GM19099 (cell line): ENCODE measurements around the gene SAT2.

Experiments
- POLR2A ChIP-seq: IDR thresholded peaks from 3 replicates; pipeline ENCODE4 v1.6.1; 2011; ENCODE audit warnings: low read depth; ENCODE audit not compliant: insufficient read length; ENCODE audit errors: extremely low read depth

Gene SAT2

DNA sequence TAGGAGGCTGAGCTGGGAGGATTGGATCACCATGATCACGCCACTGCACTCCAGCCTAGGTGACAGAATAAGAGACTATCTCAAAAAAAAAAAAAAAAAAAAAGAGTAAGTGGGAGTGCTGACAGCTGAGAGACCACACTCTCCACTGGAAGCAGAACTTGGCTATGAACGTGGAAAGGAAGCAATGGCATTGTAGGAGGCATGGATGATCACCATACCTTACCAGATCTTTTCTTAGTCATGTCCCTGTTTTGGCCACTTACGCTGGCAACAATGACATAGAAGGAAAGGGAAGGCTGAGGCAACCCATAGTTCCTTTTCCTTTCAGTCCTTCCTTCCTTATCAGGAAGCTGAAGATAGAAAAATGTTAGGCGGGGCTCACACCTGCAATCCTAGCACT is 19.4 kb upstream of the SAT2 start:
- TF ChIP-seq POLR2A: no peak

DNA sequence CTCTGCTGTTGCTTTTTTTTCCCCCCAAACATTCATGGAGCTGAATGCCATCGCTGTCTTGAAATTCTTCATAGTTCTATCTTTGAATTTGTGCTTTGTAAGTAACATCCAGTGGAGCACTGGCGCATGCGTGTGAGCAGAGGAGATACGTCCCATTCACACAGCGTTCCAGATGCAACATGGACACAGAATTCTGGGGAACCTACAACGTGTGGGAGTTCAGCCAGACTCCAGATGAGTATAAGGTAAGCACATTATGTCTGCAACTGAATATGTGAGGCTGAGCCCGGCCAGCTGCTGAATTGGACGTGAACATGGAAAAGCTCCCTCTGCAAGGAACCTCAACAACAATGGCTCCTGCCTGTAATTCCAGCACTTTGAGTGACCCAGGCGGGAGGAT is 18.8 kb upstream of the SAT2 start:
- no peak for TF ChIP-seq POLR2A

DNA sequence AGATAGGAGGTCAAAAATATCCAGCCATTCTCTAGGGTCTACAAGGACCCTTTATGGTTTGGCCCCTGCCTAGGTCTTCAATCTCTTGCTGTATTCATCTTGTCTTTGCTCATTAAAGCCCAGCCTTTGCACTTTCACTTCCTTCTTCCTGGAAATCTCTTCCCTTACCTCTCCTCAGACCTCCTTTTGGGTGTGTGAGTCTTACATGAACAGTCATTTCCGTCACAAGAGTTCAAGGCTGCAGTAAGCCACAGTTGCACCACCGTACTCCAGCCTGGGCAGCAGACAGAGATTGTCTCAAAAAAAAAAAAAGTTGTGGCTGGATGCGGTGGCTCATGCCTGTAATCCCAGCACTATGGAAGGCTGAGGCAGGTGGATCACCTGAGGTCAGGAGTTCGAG is 17.2 kb upstream of the SAT2 start:
- TF ChIP-seq POLR2A: no peak

DNA sequence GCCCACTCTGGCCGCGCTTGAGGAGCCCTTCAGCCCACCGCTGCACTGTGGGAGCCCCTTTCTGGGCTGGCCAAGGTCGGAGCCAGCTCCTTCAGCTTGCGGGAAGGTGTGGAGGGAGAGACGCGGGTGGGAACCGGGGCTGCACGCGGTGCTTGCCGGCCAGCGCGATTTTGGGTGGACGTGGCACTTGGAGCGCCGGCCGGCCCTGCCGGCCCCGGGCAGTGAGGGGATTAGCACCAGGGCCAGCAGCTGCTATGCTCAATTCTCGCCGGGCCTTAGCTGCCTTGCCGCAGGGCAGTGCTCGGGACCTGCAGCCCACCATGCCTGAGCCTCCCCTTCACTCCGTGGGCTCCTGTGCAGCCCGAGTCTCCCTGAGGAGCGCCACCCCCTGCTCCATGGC is 13.2 kb upstream of the SAT2 start:
- TF ChIP-seq POLR2A: no peak

DNA sequence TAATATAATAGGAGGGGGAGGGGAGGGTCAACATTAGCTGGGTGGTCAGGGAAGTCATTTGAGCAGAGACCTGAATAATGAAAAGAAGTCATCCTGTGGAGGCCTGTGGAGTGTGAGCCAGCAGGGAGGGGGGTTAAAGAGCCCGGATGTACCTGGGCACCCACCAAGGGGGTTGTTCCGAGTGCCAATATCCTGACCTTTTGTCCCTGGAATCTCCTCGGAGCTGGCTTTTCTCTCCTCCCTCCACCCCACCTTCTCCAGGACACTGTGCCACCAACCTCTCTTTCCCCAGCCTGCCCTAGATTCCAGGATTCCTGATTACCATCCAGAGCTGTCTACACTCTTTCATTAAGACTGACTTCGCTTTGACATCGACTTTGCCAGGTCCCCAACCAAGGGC is 8.5 kb upstream of the SAT2 start:
- no peak for TF ChIP-seq POLR2A

DNA sequence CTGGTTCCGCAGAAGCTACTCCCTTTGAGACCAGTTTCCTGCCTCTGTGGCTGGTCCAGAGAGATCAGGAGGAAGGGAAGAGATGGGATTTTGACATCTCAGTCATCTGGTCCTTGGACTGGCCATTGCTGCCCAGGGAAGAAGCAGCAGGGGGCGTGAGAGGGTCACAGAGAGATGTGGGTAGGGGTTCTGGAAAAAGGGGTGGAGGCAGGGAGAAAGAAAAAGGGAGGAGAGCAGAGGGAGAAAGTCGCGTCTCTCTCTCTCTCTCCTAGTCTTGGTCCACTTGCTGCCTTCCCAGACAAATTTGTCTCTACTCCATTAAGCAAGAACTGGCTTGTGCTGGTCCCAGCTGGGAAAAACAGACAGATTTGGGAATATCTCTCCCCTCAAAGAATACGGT is 6.8 kb upstream of the SAT2 start:
- no peak for TF ChIP-seq POLR2A

DNA sequence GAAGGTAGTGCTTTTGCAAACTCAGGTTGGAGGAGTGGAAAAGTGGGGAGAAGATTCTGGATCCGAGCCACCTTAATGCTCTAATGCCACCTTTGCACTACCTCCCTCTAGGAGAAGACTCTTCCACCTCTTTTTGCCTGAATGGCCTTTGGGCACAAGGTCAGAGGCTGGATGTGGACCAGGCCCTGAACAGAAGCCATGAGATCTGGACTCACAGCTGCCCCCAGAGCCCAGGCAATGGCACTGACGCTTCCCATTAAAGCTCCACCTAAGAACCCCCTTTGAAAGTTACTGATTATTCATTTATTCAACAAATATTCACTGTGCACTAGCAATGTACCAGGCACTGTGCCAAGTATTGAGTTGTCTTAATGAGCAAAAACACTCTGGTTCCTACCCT is 5.5 kb upstream of the SAT2 start:
- no peak for TF ChIP-seq POLR2A

DNA sequence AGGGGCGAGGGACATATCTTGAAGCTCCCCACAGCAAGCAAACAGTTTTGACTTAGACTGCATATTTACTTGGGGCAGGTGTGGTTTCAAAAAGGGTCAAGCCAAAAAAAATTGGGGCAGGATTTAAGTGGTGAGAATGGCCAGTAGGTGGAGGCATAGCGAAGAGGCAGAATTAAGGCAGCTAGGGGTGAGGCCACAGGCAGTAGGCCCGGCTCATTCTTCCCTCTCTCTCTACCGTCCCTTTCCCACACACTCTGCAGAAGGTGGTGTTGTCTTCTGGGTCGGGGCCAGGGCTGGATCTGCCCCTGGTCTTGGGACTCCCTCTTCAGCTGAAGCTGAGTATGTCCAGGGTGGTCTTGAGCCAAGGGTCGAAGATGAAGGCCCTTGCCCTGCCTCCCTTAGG is 4.9 kb upstream of the SAT2 start:
- TF ChIP-seq POLR2A: no peak

DNA sequence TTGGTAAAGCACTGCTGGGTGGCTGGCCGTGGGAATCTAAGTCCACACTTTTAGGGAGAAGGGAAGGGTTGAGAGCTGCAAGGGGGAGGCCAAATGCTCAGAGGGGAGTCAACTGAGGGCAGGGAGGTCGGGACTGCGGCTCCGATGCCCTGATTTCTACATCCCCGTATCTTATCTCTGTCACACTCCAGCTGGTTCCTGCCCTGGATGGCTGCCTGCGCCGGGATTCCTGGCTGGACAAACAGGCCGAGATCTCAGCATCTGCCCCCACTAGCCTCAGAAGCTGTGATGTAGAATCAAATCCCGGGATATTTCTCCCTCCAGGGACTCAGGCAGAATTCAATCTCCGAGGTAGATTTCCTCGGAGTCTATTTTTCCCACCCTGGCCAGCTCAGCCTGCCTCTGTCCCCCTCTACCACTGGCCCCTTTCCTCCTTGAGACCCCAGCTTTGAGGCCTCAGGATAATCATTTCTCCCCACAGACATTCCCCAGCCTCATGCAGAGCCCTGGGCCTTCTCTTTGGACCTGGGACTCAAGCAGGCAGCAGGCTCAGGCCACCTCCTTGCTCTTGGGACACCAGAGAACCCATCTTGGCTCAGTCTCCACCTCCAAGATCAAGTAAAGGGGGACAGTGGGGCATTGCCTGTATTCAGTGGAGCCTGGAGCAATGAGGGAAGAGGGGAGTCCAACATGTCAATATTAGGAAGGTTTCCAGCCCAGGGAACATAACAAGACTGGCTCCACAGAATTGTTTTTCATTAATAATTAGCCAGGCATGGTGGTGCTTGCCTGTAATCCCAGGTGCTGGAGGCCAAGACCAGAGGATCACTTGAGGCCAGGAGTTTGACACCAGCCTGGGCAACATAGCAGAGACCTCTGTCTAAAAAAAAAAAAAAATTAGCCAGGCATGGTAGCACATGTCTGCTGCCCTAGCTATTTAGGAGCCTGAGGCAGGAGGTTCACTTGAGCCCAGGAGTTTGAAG is 4.1 kb upstream of the SAT2 start:
- TF ChIP-seq POLR2A: no peak

DNA sequence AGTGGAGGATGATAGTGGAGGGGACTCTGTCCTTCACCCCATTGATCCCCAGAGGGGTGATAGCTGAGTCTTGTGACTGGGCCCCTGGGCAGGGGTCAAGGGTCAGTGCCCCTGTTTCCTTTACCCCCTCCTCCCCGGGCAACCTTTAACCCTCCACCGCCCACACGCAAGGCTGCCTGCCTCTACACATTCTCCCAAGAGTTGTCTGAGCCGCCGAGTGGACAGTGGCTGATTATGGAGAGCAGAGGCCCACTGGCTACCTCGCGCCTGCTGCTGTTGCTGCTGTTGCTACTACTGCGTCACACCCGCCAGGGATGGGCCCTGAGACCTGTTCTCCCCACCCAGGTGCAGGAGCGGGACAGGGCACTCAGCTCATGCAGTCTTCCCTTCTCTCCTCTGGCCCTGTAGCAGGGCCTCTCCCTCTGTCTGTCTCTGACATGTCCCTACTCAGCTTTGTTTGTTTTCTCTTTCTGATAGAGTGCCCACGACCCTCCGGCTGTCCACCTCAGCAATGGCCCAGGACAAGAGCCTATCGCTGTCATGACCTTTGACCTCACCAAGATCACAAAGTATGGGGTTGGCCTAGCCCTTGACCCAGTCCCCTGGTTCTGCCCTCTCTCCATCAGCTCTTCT is 2.4 kb upstream of the SAT2 start, which contains the start of gene SHBG:
TSS of gene SHBG (plus strand) at position 197 of the 633 bp plus-strand sequence. CDS start at position 235, 38 bp downstream.
- TF ChIP-seq POLR2A: no peak

DNA sequence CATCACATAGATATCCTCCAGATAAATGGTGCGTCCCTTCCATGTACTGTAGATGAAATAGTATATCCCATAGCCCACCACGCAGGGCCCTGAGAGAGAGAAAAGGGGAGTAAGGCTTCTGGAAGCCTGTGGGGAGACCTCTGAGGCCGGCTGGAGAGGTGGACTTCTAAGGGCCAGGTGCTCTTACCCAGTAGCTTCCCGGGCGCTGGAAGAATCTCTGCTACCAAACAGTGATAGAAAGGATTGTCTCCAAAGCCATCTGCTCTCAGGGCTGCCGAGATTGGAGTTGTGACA is 718 bp downstream of the SAT2 start:
- no peak for TF ChIP-seq POLR2A

DNA sequence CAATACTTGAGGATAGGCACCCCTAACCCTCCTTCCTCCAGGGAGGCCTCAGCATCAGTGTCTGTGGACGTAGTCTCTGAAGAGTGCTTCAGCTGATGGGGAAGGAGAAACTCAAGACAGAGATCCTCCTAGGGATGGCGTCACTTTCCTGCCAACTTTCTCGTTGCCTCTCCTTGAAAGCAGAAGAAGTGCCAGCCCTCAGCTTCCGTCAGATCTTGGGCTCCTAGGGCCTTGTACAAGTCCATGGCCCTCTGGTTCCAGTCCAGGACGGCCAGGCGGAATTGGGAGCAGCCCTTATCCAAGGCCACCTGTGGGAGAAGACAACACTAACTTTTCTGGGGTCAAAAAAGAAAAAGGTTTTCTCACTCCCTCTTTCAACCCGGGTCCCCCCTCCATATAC is 1.3 kb downstream of the SAT2 start:
- no peak for TF ChIP-seq POLR2A

DNA sequence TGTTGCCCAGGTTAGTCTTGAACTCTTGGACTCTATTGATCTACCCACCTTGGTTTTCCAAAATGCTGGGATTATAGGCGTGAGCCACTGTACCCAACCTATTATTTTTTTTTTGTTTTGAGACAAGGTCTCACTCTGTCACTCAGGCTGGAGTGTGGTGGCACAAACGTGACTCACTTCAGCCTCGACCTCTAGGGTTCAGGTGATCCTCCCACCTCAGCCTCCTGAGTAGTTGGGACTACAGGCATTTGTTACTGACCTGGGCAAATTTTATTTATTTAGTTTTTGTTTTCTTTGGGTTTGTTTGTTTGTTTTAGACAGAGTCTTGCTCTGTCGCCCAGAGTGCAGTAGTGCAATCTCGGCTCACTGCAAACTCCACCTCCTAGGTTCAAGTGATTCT is 4.0 kb downstream of the SAT2 start:
- TF ChIP-seq POLR2A: no peak

DNA sequence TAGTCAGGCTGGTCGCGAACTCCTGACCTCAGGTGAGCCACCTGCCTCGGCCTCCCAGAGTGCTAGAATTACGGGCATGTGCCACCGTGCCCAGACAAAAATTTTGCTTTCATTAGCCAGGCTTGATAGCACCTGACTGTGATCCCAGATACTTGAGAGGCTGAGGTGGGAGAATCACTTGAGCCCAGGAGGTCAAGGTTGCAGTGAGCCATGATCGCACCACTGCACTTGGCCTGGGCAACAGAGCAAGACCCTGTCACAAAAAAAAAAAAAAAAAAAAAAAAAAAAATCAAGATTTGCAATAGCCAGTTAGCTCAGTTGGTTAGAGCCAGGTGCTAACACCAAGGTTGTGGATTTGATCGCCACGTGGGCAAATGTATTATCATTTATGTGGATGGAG is 6.8 kb downstream of the SAT2 start:
- no peak for TF ChIP-seq POLR2A

DNA sequence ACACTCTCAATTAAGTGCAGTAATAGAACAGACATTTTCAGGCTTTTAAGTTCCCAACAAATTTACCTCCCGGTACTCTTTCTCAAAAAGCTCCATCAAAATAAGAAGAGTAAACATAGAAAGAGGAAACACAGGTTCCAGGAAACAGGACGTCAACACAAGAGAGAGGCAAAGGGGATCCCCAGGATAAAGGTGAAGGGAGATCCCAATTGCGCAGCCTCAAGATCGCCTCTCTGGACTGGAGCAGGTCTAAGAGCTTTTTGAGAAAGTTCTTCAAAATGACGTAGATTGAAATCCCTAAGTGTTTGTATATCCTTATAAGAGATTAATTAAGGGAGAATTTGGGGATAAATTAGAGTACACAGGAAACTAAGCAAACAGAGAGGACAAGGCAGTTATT is 9.0 kb downstream of the SAT2 start:
- no peak for TF ChIP-seq POLR2A

DNA sequence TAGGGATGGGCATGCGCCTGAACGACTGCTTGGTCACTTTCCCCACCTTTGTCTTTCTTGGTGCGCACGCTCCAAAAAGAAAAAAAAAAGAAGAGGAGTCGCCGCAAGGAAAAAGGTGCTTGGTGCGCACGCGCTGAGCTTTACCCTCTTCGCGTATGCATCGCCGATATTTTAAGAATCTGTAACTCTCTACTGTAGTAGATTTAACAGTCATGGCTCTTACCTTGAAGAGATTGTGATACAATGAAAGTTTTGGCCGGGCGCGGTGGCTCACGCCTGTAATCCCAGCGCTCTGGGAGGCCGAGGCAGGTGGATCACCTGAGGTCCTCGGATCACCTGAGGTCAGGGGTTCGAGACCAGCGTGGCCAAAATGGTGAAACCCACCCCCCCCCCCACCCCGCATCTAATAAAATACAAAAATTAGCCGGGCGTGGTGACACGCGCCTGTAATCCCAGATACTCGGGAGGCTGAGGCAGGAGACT is 12.3 kb downstream of the SAT2 start:
- peak; percentile 36 for TF ChIP-seq POLR2A
